Kidney tubule cell (primary cell): ENCODE results near the gene DYRK3.
A peak's percentile ranks its signal among the peaks of the same experiment; 100 is the strongest.

ENCODE experiments used
- DNase-seq: peaks from one replicate; pipeline ENCODE4 v3.0.0-alpha.2; 2018; ENCODE audit warnings: low spot score

The DYRK3 gene

GRCh38 chr1:206661161-206661820 lies 26.0 kb downstream of the DYRK3 start:
- no peak for DNase-seq

- DNase-seq, result peak; percentile 22
Measured at GRCh38 chr1:206662396-206663092, 27.2 kb downstream of the DYRK3 start.

GRCh38 chr1:206663362-206663761 lies 28.0 kb downstream of the DYRK3 start:
- DNase-seq, result no peak

- DNase-seq, result peak; percentile 54
Measured at GRCh38 chr1:206663832-206664652, 28.7 kb downstream of the DYRK3 start.

- DNase-seq, result no peak
Measured at GRCh38 chr1:206664740-206665139, 29.4 kb downstream of the DYRK3 start.

GRCh38 chr1:206666031-206666561 lies 30.8 kb downstream of the DYRK3 start:
- DNase-seq, result no peak

GRCh38 chr1:206666954-206667665 lies 31.8 kb downstream of the DYRK3 start:
- no peak for DNase-seq

- DNase-seq, result no peak
Measured at GRCh38 chr1:206668351-206668750, 33.0 kb downstream of the DYRK3 start.

- DNase-seq, result no peak
Measured at GRCh38 chr1:206668874-206669410, 33.6 kb downstream of the DYRK3 start.

- no peak for DNase-seq
Measured at GRCh38 chr1:206672011-206672688, 36.8 kb downstream of the DYRK3 start.

- no peak for DNase-seq
Measured at GRCh38 chr1:206672844-206673758, 37.8 kb downstream of the DYRK3 start.

GRCh38 chr1:206674236-206674635 lies 38.9 kb downstream of the DYRK3 start:
- DNase-seq, result no peak

GRCh38 chr1:206674745-206675175 lies 39.4 kb downstream of the DYRK3 start:
- peak; percentile 95 for DNase-seq

- DNase-seq, result no peak
Measured at GRCh38 chr1:206676499-206676898, 41.2 kb downstream of the DYRK3 start.

GRCh38 chr1:206678490-206678889 lies 43.2 kb downstream of the DYRK3 start:
- no peak for DNase-seq

- no peak for DNase-seq
Measured at GRCh38 chr1:206679738-206680211, 44.4 kb downstream of the DYRK3 start.

GRCh38 chr1:206680279-206680678 lies 44.9 kb downstream of the DYRK3 start:
- no peak for DNase-seq

- DNase-seq, result no peak
Measured at GRCh38 chr1:206681359-206681758, 46.0 kb downstream of the DYRK3 start.

- no peak for DNase-seq
Measured at GRCh38 chr1:206682111-206682510, 46.8 kb downstream of the DYRK3 start.

- no peak for DNase-seq
Measured at GRCh38 chr1:206683313-206683712, 48.0 kb downstream of the DYRK3 start.
